ENCODE results near the gene PKP4. TPM values are rescaled to one million over a fixed set of nuclear protein-coding genes. Genes with fewer than 3 reads are reported as not detected.

PKP4 gene
- polyA plus RNA-seq, 1 donor from 2014 or later: 24.2 TPM

DNA sequence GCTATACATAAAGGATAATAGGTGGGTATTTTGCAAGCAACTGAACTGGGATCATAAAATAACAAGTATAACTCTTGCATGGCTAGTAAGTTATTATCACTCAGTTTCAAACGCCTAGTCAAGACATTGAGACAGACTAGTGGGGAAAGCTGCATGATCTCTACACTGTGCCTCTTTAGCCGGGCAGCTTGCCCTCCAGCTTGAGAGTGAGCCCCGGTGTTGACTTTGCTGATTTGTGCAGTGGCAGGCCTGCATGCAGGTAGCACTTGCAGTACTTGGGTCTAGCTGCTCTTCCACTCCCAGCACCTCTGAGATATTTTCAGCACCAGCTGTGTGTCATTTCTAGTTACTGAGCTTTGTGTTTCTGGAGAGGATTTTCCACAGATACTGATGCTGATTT lies 219.5 kb downstream of the PKP4 start:
- Histone ChIP-seq H3F3A (ENCODE audit: insufficient read depth, low read length, poor library complexity, severe bottlenecking) (no peaks in the 10 kb centered on the region), H3K9me2 (ENCODE audit: insufficient read depth, low read length) (no peaks in the 10 kb centered on the region), H3K4me3 (ENCODE audit: low read length) (no peak overlapping the region), H3K27me3 (ENCODE audit: insufficient read depth, low read depth, low read length) (no peaks in the 10 kb centered on the region), H3K79me2 (replicated peaks; ENCODE audit: insufficient read depth, low read length) (no peaks in the 10 kb centered on the region), H3K4me2 (ENCODE audit: low read length) (no peak overlapping the region), H3K9ac (ENCODE audit: low read length) (no peak overlapping the region), H3K9me3 (ENCODE audit: low read length) (no peaks in the 10 kb centered on the region), H3K27ac (ENCODE audit: low read length) (no peak overlapping the region), H4K20me1 (ENCODE audit: insufficient read depth) (no peaks in the 10 kb centered on the region), H3K36me3 (ENCODE audit: insufficient read depth, low read length) (peaks cover 5% of the 10 kb centered on the region), H2AFZ (ENCODE audit: low read depth, low read length) (no peak overlapping the region)
- TF ChIP-seq TAF1 (IDR thresholded peaks at IDR 0.05; ENCODE audit: low read depth) (no peak), SMC3 (conservative IDR thresholded peaks at IDR 0.05; ENCODE audit: poor library complexity) (no peak), CTCF (IDR thresholded peaks at IDR 0.05; ENCODE audit: poor library complexity, severe bottlenecking) (no peak), RAD21 (conservative IDR thresholded peaks at IDR 0.05) (no peak)

- H3K27ac ChIP-seq (ENCODE audit: low read length): no peak overlapping the region
- H3K9me2 ChIP-seq (ENCODE audit: insufficient read depth, low read length): no peaks in the 10 kb centered on the region
- no peaks in the 10 kb centered on the region for H3F3A ChIP-seq (ENCODE audit: insufficient read depth, low read length, poor library complexity, severe bottlenecking)
- peaks cover 5% of the 10 kb centered on the region for H3K36me3 ChIP-seq (ENCODE audit: insufficient read depth, low read length)
- H3K9ac ChIP-seq (ENCODE audit: low read length): no peak overlapping the region
- TF ChIP-seq MXI1 (conservative IDR thresholded peaks at IDR 0.05; ENCODE audit: poor library complexity, severe bottlenecking) (no peak), CTCF (IDR thresholded peaks at IDR 0.05; ENCODE audit: poor library complexity, severe bottlenecking) (no peak), RAD21 (conservative IDR thresholded peaks at IDR 0.05) (no peak), SMC3 (conservative IDR thresholded peaks at IDR 0.05; ENCODE audit: poor library complexity) (no peak), POLR2AphosphoS5 (IDR thresholded peaks at IDR 0.05) (no peak), EP300 (conservative IDR thresholded peaks at IDR 0.05; ENCODE audit: poor library complexity, severe bottlenecking) (no peak), TAF1 (IDR thresholded peaks at IDR 0.05; ENCODE audit: low read depth) (no peak), EZH2 (IDR thresholded peaks at IDR 0.05; ENCODE audit: borderline replicate concordance, insufficient read depth, low read length, poor library complexity, severe bottlenecking) (no peak)
- TF ChIP-seq, protein P1, sequence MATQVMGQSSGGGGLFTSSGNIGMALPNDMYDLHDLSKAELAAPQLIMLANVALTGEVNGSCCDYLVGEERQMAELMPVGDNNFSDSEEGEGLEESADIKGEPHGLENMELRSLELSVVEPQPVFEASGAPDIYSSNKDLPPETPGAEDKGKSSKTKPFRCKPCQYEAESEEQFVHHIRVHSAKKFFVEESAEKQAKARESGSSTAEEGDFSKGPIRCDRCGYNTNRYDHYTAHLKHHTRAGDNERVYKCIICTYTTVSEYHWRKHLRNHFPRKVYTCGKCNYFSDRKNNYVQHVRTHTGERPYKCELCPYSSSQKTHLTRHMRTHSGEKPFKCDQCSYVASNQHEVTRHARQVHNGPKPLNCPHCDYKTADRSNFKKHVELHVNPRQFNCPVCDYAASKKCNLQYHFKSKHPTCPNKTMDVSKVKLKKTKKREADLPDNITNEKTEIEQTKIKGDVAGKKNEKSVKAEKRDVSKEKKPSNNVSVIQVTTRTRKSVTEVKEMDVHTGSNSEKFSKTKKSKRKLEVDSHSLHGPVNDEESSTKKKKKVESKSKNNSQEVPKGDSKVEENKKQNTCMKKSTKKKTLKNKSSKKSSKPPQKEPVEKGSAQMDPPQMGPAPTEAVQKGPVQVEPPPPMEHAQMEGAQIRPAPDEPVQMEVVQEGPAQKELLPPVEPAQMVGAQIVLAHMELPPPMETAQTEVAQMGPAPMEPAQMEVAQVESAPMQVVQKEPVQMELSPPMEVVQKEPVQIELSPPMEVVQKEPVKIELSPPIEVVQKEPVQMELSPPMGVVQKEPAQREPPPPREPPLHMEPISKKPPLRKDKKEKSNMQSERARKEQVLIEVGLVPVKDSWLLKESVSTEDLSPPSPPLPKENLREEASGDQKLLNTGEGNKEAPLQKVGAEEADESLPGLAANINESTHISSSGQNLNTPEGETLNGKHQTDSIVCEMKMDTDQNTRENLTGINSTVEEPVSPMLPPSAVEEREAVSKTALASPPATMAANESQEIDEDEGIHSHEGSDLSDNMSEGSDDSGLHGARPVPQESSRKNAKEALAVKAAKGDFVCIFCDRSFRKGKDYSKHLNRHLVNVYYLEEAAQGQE (IDR thresholded peaks at IDR 0.05; ENCODE audit: borderline replicate concordance): no peak
- no peaks in the 10 kb centered on the region for H4K20me1 ChIP-seq (ENCODE audit: insufficient read depth)
- H3K4me3 ChIP-seq (ENCODE audit: low read length): no peak overlapping the region
- H3K79me2 ChIP-seq (replicated peaks; ENCODE audit: insufficient read depth, low read length): no peaks in the 10 kb centered on the region
- H3K9me3 ChIP-seq (ENCODE audit: low read length): no peaks in the 10 kb centered on the region
- no peaks in the 10 kb centered on the region for H3K27me3 ChIP-seq (ENCODE audit: insufficient read depth, low read depth, low read length)
- H2AFZ ChIP-seq (ENCODE audit: low read depth, low read length): no peak overlapping the region
- H3K4me2 ChIP-seq (ENCODE audit: low read length): no peak overlapping the region
Measured at GRCh38 chr2:158676696-158677095, 219.9 kb downstream of the PKP4 start.
